AG10803 (cell line): ENCODE results near the gene IFT122.

ENCODE experiments used
- DNase-seq: peaks from one replicate; pipeline ENCODE4 v3.0.0; 2010; ENCODE audit warnings: low read depth
- H3K4me3 ChIP-seq: 2 replicates; pipeline ENCODE4 v1.5.1; 2011; ENCODE audit warnings: mild to moderate bottlenecking, low read length, control low read depth
- TF ChIP-seq, protein P1 (sequence below): conservative IDR thresholded peaks from 2 replicates; pipeline ENCODE4 v1.5.1; 2011; ENCODE audit warnings: mild to moderate bottlenecking, low read length, control low read depth, inconsistent platforms

Gene IFT122

GRCh38 chr3:129441215-129441614 is 1.2 kb downstream of the IFT122 start:
- DNase-seq, result no peak
- TF ChIP-seq, protein P1, sequence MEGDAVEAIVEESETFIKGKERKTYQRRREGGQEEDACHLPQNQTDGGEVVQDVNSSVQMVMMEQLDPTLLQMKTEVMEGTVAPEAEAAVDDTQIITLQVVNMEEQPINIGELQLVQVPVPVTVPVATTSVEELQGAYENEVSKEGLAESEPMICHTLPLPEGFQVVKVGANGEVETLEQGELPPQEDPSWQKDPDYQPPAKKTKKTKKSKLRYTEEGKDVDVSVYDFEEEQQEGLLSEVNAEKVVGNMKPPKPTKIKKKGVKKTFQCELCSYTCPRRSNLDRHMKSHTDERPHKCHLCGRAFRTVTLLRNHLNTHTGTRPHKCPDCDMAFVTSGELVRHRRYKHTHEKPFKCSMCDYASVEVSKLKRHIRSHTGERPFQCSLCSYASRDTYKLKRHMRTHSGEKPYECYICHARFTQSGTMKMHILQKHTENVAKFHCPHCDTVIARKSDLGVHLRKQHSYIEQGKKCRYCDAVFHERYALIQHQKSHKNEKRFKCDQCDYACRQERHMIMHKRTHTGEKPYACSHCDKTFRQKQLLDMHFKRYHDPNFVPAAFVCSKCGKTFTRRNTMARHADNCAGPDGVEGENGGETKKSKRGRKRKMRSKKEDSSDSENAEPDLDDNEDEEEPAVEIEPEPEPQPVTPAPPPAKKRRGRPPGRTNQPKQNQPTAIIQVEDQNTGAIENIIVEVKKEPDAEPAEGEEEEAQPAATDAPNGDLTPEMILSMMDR, result no peak
- peak overlapping the region; percentile 98 for H3K4me3 ChIP-seq

DNA sequence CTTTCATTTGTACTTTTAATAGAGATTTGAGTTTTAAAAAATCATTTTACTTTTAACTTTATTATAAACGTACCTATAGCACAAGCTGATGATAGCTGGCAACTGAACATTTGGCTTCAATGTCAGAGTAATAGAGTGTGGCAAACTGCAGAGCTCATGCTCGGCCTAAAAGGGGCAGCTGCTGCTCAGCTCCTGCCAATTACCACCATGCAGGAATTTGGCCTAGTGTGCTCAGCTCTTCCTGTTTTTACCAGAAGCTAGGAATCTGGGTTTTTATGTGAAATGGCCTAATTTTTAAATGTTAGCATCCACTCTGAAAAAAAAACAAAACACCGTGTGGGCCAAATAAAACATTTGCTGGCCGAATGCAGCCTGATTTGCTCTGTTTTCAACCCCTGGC is 1.8 kb downstream of the IFT122 start:
- TF ChIP-seq, protein P1, result peak; percentile 34
- DNase-seq, result peak; percentile 85
- peak overlapping the region; percentile 98 for H3K4me3 ChIP-seq

DNA sequence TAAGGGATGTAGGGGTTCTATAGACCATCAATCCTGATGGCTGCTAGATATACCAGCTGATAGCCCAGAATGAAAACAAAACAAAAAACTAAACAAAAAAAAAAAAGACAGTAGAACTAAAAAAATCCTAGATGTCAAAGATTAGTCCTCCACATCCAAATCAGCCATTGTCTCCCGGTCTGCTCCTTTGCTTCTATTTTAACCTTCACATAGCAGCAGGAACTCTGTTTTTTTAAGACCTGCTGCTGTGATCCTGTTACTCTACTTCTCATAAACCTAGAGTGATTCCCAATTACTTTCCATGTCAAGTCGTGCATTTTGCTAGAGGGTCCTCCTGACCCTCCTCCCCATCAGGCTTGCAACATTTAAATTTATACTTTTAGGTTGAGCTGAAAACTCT is 2.5 kb downstream of the IFT122 start:
- no peak overlapping the region for H3K4me3 ChIP-seq
- DNase-seq, result no peak
- TF ChIP-seq, protein P1, result no peak

DNA sequence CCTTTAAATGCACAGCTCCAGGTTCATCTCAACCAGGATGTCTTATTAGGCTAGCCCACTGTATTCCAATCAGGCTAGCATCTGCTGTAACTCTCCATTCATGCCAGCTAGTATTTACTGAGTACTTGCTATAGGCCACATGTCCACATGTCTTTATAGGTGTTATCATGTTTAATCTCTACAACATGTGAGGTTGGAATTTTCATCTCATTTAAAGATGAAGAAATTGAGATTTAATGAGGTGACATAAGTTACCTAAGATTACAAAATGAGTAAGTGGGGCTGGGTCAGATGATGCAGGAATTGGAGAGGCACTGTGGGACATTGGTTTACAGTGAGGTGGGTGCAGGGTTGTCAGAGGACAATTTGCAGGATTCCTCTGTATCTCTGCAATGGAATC is 2.9 kb downstream of the IFT122 start:
- H3K4me3 ChIP-seq, result no peak overlapping the region
- DNase-seq, result no peak
- TF ChIP-seq, protein P1, result no peak

DNA sequence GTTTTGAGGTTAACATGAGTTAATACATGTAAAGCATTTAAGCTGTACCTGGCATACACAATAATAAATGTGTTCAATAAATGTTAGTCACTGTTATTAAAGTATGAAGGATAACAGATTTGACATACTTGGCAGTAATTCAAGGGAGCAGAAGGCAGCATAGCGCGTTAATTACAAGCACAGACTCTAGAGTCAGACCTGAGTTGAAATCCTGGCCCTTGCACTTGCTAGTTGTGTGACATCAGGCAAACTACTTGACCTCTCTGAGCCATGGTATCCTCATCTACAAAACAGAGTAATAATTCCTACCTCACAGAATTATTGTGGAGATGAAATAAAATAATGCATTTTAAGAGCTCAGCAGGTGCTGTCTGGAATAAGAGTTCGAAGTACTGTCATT is 5.4 kb downstream of the IFT122 start:
- TF ChIP-seq, protein P1, result no peak
- no peak overlapping the region for H3K4me3 ChIP-seq
- DNase-seq, result no peak

DNA sequence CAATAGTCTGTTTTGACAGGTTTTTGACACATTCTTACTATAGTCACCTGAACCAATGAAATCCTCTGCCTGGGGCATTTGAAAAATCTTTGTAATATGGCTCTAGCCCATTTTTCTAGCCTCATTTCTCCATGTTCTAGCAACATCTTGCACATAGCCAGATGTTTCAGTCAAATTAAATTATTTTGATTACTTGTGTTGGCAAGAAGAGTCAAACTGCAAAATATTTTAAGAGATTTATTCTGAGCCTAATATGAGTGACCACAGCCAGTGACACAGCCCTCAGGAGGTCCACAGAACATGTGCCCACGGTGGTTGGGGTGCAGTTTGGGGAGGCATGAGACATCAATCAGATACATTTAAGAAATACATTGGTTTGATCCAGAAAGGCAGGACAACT is 6.9 kb downstream of the IFT122 start:
- TF ChIP-seq, protein P1, result no peak
- peak; percentile 23 for DNase-seq

GRCh38 chr3:129448186-129448895 is 8.3 kb downstream of the IFT122 start:
- H3K4me3 ChIP-seq, result no peak overlapping the region
- DNase-seq, result no peak
- TF ChIP-seq, protein P1, result no peak

More for the DNA sequence above, 6.9 kb downstream of the IFT122 start:
- no peak overlapping the region for H3K4me3 ChIP-seq
